ENCODE data around the gene EMSY.
A peak's percentile ranks its signal among the peaks of the same experiment; 100 is the strongest.

Gene EMSY

DNA sequence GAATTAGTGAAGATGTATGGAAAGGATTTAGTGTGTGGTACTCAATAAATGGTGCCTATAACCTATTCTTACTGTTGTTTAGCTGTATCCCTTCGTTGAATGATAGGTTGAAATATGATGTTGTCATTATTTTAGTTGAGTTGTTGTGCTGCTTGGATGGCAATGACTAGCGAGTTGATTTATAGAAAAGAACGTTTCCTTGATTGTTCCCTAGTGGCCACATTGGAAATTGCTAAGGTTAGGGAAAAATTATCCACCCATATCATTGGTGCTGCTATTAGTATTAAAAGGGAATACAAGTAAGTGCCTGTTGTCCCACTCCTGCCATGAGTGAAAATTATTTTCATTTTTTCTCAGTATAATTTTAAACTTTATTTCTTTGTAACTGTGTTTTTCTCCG is 14.5 kb downstream of the EMSY start:
- DNase-seq: peak; percentile 5

DNA sequence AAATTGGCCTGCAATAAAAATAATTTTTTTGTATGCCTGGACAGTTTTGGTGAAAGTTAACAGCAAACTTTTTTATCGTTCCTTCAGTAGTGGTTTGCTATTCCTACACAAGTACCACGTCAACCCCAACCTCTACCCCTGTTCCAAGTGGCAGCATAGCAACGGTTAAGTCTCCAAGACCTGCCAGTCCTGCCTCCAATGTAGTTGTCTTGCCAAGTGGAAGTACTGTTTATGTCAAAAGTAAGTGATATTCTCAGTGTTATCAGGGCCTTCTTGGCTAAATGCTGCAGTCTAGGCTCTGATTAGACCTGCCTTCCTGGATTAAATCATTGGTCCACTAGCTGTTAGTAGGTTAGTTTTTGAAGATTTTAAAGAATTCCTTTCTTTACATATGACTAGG is 15.0 kb downstream of the EMSY start:
- DNase-seq: no peak

GRCh38 chr11:76462317-76462716 is 17.5 kb downstream of the EMSY start:
- no peak for DNase-seq

DNA sequence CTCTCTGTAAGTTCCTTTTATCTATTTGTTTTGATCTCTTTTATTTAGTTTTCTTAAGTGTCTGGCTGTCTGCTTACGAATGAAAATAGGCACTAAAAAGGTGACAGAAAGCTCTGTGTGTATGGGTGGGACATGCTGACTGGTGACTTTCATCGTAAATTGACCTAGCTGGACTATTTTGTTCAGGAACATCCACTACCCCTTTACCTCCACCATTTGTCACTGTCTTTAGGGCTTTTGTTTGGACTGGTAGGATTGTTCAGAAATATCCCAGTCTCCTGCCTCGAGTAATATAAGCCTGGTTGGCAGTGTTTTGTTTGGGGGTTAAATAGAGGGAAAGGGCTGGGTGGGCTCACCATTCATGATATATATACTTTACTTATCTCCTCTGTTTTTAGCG is 20.9 kb downstream of the EMSY start:
- no peak for DNase-seq

DNA sequence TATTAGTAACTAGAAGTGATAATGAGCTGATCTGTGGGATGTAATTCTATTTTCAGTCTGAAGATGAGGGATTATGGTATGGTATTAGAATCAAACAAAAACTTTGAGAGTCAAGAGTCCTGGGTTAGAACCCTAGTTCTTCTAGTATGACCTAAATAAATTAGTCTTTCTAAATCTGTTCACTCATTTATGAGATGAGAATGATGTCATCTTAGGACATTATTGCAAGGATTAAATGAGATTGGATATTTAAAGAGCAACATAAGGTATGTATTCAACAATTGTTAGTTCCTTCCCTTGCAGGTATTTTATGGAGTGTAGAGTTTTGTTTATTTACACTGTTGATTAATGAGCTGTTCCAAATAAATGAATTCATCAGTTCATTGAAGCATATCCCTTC is 21.8 kb downstream of the EMSY start:
- no peak for DNase-seq

- DNase-seq: no peak
These were observed 24.3 kb downstream of the EMSY start for GRCh38 chr11:76469141-76469540.

- no peak for DNase-seq
These were observed 26.6 kb downstream of the EMSY start for GRCh38 chr11:76471382-76471781.

DNA sequence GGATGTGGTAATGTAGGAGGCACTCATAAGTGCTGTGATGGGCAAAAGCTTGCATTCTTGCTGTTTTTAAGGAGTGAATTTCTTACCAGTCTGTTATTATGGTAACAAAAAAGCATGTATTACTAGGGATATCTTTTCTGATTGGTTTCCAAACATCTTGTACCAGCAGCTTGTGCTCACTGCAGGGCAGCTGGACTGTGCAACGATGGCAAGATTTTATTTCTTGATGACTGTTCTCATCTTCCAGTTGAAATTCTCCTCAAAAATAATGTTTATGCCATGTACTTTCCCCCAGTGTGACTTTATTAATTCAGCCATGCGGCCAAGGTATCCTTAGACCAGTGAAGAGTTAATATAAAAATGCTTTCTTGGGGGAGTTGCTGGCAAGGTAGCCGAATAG is 35.4 kb downstream of the EMSY start:
- DNase-seq: no peak

GRCh38 chr11:76491644-76492043 is 46.8 kb downstream of the EMSY start:
- DNase-seq: no peak

GRCh38 chr11:76493040-76493439 is 48.2 kb downstream of the EMSY start:
- DNase-seq: no peak

DNA sequence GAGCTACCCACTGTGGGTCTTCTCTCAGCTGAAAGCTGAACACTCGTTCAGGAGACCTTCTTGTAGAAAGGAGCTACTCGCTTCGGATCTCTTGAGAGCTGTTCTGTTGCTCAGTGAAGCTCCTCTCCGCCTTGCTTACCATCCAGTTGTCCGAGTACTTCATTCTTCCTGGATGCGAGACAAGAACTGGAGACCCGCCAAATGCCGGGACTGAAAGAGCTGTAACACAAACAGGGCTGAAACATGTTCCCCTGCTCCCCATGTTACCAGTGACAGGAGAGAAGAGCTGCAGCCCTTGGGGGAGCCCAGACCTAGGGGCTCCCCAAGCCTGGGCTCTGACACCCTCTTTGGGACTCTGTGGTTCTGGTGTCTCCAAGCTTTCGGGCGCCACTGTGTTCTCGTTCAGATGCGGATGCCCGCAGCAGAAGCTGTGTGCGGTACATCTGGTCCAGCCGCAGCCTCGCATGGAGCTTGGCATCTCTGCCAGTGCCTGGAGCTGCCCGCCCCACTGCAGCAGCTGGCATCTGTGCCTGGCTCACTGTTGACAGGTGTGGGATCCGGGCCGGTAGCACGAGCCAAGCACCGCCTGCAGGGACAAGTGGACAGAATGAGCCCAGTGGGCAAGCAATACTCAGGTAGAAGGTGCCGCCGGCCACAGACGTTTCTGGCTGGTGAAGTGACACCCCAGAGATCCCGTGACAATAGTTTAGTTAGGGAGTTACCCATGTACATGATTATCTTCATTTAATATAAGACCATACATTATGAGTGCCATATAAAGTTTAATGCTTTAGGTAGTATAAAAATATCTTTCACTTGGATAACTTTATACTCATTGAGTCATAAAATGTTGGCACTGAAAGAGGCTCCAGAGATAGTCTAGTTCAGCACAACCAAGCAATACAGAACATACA is 49.1 kb downstream of the EMSY start:
- DNase-seq: no peak

GRCh38 chr11:76495019-76495418 is 50.2 kb downstream of the EMSY start:
- DNase-seq: no peak

GRCh38 chr11:76496174-76496573 is 51.4 kb downstream of the EMSY start:
- DNase-seq: no peak

- DNase-seq: peak; percentile 33
These were observed 56.8 kb downstream of the EMSY start for GRCh38 chr11:76501526-76502202.

- DNase-seq: no peak
These were observed 62.0 kb downstream of the EMSY start for GRCh38 chr11:76506833-76507232.

DNA sequence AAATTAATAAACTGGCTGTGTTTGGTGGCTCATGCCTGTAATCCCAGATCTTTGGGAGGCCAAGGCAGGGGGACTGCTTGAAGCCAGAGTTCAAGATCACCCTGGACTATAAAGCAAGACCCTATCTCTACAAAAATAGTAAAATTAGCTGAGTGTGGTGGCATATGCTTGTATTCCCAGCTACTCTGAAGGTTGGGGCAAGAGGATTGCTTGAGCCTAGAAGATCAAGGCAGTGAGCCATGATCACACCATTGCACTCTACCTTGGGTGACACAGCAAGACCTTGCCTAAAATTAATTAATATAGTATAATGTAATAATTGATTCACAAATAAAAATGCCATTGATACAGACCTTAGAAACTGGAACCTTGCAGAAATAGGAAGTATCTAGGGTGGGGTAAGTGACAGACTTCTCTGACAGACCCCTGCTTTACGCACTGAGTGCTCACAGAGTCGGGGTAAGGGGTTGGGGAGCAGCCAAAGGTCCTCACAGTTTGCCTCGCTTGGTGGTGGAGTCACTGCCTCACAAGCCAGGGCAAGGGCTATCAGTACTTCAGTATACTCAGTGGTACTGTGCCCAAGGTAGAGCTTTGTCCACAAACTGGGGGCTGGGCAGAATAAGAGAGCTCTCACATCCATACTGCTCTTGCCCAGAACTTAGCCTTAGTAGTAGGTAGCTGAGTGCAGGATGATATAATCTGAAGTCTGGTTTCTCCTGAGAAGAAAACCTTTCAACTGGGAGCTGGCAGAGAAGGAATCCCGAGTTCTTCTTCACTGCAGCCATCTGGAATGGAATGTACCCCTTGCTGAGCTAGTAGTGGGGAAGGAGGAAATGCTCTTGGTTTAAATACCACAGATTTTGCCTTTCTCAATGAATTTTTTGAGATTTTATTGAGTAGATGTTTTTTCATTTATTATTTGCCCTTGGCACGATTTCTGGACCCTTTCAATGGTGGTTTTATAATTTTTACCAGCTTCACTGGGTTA is 65.5 kb downstream of the EMSY start:
- DNase-seq: no peak

DNA sequence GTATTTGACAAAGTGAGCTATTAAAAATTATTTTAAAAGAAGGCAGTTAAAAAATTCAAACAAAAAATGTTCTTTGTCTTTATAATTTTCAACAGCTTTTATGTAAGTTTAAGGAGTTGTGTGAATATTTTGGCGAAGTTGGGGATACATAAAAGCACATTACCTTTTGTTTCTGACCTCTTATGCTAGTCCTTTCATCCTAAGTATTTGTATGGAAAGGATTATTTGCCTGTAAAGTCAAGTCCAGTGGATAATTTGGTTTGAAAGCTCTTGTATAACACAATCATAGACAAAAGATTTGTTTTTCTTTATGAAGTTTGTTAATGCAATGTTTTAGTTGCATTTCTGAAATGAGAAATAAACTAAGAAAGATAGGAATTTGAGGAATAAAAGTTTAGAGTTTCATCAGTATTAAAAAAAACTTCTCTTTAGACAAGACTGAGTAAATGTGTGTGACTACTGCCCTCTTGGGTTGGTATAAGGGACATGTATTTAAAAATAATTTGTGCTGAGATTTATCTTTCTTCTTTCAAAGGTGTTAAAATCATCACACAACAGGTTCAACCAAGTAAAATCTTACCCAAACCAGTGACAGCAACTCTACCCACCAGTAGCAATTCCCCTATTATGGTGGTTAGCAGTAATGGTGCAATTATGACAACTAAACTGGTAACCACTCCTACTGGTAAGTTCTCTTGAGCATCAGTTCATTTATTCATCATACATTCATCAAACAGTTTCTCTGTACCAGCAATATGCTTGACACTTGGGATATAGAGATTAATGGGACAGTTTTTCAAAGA is 68.2 kb downstream of the EMSY start:
- peak; percentile 33 for DNase-seq

DNA sequence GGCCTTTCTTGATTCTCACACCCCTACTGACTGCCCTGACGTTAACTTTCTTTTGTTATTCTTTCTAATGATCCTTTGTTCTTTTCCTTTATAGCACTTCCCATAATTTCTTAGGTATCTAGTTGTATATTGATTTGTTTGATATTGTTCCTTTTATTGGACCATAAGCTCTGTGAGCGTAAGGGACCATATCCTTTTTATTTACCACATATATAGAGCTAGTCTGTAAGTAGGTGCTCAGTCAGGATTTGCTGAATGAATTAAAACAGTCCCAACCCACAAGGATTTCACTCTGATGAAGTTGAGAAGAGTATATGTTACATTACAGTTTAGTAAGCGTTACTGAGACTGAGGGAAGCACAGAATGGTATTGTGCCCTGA is 68.8 kb downstream of the EMSY start:
- DNase-seq: no peak

- no peak for DNase-seq
These were observed 70.7 kb downstream of the EMSY start for GRCh38 chr11:76515494-76515893.

- peak; percentile 8 for DNase-seq
These were observed 78.3 kb downstream of the EMSY start for GRCh38 chr11:76523147-76523546.

DNA sequence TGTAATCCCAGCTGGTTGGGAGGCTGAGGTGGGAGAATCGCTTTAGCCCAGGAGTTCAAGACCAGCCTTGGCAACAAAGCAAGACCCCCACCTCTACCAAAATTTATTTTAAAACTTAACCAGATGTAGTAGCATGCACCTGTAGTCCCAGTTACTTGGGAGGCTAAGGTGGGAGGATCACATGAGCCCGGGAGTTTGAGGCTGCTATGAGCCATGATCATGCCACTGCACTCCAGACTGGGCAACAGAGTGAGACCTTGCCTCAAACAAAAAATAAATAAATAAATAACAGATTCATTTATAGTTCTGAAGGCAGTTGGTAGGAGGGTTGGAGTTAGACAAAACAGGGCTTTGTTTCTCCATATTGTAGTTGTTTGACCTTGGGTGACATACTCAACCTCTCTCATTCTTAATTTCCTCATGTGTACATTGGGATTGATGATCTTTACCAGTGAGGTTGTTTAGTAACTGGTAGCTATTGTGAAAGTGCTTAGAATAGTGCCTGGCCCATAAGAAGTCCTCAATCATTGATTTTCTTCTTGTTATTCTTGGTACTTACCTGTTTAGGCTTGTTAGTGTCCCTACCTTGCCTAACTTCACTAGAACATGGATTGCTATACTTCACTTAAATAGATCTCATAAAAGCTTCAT is 79.1 kb downstream of the EMSY start:
- DNase-seq: no peak

- no peak for DNase-seq
These were observed 79.6 kb downstream of the EMSY start for GRCh38 chr11:76524461-76524860.

Data from eye (tissue), 1 donor.